GM15510 (cell line): Measurements from ENCODE around the gene NEDD4L.

Experiments used
- POLR2A ChIP-seq: IDR thresholded peaks from 3 replicates; pipeline ENCODE4 v1.6.1; 2011; ENCODE audit warnings: borderline replicate concordance; ENCODE audit not compliant: insufficient read length; ENCODE audit errors: extremely low read depth

NEDD4L gene

GRCh38 chr18:58024139-58024538 lies 19.9 kb upstream of the NEDD4L start:
- no peak for TF ChIP-seq POLR2A

DNA sequence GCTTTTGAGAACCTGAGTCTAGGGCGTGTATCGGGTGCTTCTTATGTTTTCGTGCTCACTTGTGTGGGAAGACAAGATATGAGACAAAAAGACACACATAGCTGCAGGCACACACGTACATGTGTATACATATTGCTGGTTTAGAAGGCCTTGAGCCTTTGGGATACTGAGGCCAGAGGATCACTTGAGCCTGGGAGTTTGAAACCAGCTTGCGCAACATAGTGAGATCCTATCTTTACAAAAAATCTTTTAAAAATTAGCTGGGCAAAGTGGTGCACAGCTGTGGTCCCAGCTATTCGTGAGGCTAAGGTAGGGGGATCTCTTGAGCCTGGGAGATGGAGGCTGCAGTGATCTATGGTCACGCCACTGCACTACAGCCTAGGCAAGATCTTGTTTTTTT lies 18.8 kb upstream of the NEDD4L start:
- no peak for TF ChIP-seq POLR2A

GRCh38 chr18:58025733-58026132 lies 18.3 kb upstream of the NEDD4L start:
- no peak for TF ChIP-seq POLR2A

GRCh38 chr18:58026395-58026794 lies 17.6 kb upstream of the NEDD4L start:
- no peak for TF ChIP-seq POLR2A

DNA sequence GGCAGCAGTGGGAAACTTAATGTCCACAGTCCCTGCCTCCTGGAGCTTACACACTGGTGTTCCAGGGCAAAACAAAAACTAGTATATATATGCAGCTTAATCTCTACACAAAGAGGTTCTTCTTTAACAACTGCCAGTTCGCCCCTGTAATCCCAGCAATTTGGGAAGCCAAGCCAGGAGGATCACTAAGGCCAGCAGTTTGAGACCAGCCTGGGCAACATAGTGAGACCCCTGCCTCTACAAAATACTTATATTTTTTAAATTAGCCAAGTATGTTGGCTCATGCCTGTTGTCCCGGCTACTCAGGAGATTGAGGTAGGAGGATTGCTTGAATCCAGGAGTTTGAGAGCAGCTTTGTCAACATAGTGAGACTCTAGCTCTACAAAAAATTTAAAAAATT lies 17.2 kb upstream of the NEDD4L start:
- TF ChIP-seq POLR2A: no peak

DNA sequence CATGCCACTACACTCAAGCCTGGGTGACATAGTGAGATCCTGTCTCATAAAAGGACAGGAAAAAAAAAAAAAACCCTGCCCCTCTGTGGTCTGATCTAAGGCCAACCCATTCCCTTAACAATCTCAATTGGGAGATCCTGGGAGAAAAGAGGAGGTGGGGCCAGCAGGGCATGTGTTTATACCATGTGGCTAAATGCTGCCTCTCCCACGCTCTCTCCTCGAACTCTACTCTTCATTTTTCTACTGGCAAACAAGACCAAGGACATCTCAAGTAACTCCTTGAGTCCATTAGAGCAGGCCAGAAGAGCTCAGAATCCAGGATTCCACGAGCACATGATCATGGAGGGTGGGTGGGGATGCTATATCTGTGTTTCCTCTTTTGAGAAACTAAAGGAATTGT lies 16.7 kb upstream of the NEDD4L start:
- TF ChIP-seq POLR2A: no peak

GRCh38 chr18:58028109-58028784 lies 15.8 kb upstream of the NEDD4L start:
- TF ChIP-seq POLR2A: no peak

GRCh38 chr18:58032233-58032632 lies 11.8 kb upstream of the NEDD4L start:
- TF ChIP-seq POLR2A: no peak

GRCh38 chr18:58033216-58033615 lies 10.8 kb upstream of the NEDD4L start:
- TF ChIP-seq POLR2A: no peak

GRCh38 chr18:58034370-58034769 lies 9.7 kb upstream of the NEDD4L start:
- no peak for TF ChIP-seq POLR2A

- no peak for TF ChIP-seq POLR2A
These were observed 6.9 kb upstream of the NEDD4L start for GRCh38 chr18:58037163-58037562.

DNA sequence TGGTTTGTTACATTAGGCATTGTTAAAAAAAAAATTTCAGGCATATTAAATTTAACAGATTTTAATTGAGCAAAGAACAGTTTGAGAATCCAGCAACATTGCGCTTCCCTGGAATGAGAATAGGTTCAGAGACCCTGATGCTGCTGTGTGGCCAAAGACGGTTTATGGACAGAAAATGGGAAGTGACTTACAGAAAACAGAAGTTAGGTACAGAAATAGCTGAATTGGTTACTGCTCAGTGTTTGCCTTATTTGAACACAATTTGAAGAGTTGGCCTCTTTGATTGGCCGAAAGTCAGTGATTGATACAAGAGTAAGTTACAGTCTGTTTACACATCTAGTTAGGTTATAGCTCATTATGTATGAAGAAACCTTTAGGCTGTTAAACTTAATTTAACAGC lies 6.0 kb upstream of the NEDD4L start:
- TF ChIP-seq POLR2A: no peak

DNA sequence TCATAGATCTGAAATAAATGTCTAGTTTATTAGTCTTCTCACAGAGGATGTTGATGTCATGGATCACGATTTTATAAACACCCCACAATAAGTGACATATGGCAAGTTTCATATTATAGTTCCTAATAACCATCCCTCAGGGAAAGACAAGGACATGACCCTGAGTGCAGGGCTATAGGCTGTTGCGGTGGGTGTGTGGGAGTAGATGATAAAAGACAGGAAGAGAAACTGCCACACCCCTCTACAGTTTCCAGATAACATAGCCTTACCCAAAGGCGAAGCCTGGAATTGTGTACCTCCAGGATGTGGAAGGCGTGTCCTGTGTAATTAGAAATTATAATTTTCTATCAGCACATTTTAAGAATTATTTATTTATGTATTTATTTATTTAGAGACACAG lies 2.4 kb upstream of the NEDD4L start:
- TF ChIP-seq POLR2A: no peak

DNA sequence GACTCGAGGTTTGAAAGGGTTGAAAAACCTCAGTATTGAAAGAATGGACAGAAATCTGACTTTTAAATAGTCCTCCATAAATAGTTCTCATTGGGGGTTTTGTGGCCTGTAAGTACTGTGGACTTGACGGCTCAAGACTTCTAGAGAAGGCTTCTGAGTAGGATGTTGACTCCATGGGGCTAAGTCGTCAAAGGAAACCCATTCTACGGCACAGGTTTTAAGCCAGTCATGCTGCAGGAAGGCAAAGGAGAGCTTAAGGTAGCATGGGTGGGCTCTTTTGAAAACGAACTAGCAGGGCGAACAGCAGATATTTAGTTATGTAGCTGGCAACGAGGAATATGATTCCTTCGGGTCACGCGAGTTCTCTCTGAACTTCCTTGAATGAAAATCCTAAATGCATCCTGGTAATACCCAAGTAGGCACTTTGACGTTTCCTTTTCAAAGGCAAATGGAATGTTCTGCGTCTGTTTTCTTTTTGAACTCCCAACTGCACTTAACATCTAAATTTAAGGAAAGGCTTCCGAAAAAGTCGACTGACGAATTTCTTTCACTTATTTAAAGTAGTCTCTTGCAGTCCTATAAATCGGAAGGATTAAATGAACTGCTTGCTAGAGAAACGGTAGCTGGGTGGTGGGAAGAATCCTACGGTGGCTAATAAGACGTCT lies 1.1 kb upstream of the NEDD4L start:
- TF ChIP-seq POLR2A: no peak

GRCh38 chr18:58044370-58045241 lies 580 bp downstream of the NEDD4L start:
- no peak for TF ChIP-seq POLR2A
